Stimulated activated CD4-positive, alpha-beta T cell treated with anti-CD3 and anti-CD28 coated beads, Interleukin-15, amount 100 ng/mL, for 24 hours (primary cell): Measurements from ENCODE around the gene KLHL4.
"Not testable (repeated sequence)": the region's sequence is repeated elsewhere in the genome, so short reads cannot be mapped to it uniquely, and the experiment has no call there.

Source experiments
- DNase-seq: peaks from one replicate; pipeline ENCODE4 v3.0.0-alpha.2; 2020

KLHL4 gene, protein sequence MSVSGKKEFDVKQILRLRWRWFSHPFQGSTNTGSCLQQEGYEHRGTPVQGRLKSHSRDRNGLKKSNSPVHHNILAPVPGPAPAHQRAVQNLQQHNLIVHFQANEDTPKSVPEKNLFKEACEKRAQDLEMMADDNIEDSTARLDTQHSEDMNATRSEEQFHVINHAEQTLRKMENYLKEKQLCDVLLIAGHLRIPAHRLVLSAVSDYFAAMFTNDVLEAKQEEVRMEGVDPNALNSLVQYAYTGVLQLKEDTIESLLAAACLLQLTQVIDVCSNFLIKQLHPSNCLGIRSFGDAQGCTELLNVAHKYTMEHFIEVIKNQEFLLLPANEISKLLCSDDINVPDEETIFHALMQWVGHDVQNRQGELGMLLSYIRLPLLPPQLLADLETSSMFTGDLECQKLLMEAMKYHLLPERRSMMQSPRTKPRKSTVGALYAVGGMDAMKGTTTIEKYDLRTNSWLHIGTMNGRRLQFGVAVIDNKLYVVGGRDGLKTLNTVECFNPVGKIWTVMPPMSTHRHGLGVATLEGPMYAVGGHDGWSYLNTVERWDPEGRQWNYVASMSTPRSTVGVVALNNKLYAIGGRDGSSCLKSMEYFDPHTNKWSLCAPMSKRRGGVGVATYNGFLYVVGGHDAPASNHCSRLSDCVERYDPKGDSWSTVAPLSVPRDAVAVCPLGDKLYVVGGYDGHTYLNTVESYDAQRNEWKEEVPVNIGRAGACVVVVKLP

DNA sequence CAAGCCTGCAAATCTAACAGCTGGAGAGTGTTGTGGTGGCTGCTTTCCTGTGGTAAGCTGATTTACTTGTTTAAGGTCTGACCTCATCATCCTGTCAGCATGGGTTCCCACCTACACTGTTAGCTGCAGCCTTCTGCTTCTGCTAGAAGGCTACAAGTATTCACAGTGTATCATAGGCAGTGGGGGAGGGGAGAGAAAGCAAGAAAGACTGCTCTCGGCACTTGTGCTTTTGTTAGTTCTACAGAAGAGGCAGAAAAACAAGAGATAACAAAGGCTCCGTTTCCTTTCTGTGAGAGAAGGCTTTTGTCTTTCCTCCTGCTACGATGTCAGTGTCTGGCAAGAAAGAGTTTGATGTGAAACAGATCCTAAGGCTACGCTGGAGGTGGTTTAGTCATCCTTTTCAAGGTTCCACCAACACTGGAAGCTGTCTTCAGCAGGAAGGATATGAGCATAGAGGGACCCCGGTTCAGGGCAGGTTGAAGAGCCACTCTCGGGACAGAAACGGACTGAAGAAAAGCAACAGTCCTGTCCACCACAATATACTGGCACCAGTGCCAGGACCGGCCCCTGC, at the start of gene KLHL4:
TSS of gene KLHL4 (plus strand) at position 232 of the 571 bp plus-strand sequence. CDS start at position 324, 92 bp downstream.
- no peak for DNase-seq

DNA sequence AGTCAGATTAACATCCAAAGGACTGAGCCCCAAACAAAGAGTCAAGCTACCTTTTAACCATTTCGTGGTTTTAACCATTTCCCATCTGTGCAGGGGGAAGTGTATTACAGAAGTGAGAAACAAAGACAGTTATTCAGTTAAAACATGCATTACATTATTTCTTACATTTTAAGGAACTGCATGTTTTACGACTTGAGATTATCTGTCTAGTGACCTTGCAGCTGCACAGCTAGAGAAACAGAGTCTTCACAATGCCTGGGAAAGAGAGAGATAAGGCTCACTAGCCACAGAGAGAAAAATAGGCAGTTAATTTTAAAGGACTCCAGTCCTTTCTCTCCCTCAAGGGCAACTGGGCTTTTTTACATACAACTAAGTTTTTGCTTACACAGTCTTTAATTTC, 48.7 kb upstream of the KLHL4 start:
- no peak for DNase-seq

- DNase-seq = no peak
Measured at GRCh38 chrX:87475793-87476192, 41.8 kb upstream of the KLHL4 start.

DNA sequence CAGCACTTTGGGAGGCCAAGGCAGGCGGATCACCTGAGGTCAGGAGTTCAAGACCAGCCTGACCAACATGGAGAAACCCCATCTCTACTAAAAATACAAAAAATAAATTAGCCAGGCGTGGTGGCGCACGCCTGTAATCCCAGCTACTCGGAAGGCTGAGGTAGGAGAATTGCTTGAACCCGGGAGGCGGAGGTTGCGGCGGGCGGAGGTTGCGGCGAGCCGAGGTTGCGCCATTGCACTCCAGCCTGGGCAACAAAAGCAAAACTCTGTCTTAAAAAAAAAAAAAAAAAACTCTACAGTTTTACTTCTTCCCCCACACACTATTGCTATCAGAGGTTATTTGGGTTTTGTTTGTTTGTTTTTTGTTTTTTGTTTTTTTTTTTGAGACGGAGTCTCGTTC, 38.9 kb upstream of the KLHL4 start:
- not testable (repeated sequence) for DNase-seq

DNA sequence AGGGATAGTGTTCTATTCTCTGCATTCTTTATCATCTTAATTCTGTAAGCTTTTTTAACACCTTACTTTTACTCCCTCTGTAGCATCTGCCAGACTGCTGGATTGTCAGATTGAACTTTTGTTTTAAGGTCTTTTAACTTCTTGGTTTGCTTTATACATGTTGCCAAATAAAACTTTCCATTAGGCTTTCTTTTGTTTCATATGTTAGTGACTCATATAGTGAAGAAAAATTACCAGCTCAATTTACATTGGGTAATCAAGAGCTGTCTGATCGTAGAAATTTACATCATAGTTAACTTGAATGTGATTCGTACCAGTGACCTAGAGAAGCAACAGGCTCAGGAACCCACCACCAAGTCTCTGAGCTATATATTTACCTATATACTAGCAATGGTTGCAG, 28.5 kb upstream of the KLHL4 start:
- no peak for DNase-seq

GRCh38 chrX:87515836-87516235, 1.8 kb upstream of the KLHL4 start:
- DNase-seq = no peak

DNA sequence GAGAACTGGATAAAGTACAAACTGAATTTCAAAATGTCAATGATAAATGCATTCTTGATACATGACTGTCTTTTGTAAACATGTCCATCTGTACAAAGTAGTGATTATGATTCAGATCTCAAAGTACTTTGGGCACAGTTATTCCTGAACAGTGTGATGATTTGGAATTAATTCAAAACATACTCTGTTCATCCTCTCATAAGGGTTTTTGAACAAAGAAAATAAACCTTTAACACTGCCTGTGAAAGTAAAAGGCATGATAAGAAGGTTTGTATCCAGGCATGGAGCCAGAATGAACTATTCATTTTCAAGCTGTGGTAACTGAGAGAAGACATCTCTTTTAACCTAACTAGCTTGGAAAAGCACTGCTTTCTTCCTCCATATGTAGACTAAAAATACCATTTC, 883 bp upstream of the KLHL4 start:
- no peak for DNase-seq

GRCh38 chrX:87518504-87518903, 902 bp downstream of the KLHL4 start:
- DNase-seq = no peak

DNA sequence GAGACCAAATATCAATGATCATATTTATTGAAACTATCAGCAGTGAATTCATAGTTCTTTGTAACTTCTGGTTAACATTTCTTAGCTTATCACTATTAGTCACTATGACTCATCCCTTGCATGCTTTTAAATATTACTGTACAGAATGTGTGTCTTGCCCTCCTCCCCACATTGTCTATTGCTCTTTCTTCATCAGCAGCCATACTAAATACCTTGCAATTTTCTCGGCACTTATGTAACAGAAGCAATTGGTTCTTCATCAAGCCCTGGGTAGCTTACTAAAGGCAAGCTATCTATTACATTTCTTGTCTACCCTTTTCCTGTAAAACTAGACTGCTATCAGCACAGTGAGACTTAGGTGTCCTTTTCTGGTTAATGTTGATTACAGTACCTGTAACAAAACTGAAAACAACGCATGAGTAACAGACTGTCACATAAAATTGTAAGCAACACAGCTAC, 8.2 kb downstream of the KLHL4 start:
- no peak for DNase-seq

GRCh38 chrX:87526281-87526680, 8.7 kb downstream of the KLHL4 start:
- DNase-seq = no peak

DNA sequence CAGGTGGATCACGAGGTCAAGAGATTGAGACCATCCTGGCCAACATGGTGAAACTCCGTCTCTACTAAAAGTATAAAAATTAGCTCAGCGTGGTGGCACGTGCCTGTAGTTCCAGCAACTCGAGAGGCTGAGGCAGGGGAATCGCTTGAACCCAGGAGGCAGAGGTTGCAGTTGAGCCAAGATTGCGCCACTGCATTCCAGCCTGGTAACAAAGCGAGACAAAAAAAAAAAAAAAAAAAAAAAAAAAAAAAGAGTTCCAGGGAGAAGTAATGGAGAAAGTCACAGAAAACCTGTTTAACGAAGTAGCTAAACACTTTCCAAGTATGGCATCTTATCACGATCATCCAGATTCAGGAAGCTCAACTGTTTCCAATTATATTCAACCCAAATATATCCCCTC, 10.9 kb downstream of the KLHL4 start:
- no peak for DNase-seq

DNA sequence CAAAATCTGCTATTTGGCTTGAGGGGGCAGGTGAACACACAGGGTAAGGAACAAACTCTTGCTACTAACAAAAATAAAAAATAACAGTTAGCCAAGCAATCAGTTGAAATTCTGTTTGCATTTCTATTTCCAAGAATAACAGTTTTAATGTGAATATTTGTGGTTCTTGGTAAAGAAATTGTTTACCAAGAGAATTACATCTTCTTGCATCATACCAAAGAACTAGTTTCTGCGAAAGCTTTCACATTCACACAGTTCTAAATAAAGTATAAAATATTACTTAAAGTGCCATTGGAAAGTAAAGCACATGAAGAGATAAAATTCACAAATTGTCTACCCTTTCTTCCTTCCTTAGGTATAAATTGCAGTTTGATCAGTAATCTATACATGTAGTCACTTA, 54.4 kb downstream of the KLHL4 start:
- no peak for DNase-seq

- DNase-seq = no peak
Measured at GRCh38 chrX:87572901-87573300, 55.3 kb downstream of the KLHL4 start.

DNA sequence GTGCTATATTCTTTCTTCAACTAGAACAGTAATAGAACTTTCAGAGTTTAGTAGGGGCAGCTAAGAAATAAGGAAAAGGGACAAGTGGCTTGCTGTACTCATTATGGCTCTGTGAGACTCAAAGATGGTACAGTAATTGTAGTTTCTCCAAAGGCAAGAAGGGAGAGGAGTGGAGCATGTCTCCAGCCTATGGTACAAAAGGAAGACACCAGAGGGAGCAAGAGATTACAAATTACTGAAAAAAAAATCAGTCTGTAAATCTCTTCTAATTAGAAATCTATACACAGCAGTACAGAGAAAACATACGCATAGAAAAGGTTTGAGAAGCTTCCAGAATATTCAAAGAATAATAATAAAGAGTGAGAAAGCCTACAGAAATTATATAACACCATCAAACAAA, 61.4 kb downstream of the KLHL4 start:
- no peak for DNase-seq

DNA sequence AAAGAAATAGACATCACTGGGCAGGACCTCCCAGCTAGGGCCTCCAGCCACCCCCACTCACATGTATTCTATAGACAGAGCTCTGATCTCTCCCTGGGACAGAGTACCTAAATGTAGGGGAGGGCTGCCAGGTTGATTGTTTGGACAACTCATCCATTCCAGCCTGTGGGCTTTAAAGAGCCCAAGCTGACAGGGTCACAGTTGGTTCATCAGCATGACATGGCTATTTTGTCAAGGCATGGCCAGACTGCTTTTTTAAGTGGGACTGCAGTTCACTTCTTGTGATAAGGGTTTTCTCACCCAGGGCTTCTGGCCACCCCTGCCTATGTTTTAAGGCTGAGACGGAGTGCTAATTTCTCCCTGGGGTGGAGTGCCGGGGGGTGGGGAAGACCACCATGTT, 63.3 kb downstream of the KLHL4 start:
- no peak for DNase-seq

DNA sequence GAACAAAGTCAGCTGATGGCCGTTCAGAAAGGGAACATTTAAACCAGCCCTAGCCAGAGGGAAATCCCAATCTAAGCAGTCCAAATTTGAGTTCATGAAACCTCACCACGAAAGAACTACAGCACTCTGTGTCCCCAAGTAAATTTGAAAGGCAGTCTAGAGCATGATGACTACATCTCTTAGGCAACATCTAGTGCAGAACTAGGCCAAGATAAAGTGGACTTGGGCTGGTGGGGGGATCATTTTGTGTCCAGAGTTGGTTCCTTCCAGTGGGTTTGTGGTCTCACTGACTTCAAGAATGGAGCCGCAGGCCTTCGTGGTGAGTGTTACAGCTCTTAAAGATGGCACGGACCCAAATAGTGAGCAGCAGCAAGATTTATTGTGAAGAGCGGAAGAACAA, 64.9 kb downstream of the KLHL4 start:
- no peak for DNase-seq

DNA sequence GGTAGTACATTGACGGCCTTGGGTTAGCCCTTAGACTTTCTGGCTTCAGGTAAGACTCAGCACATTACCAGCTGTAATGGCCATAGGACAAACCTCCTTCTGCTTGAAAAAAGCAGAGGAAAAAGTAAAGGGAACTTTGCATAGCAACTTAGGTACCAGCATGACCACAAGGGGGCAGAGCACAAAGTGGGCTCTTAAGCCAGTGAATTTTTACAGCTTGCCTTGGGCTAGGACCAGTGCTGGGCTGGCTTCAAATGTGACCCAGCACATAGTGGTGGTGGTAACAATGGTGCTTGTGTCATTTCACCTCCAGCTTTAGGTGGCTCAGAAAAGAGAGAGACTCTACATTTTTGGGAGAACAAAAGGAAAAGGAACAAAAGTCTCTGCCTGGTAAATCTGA, 66.1 kb downstream of the KLHL4 start:
- DNase-seq = peak; percentile 4

DNA sequence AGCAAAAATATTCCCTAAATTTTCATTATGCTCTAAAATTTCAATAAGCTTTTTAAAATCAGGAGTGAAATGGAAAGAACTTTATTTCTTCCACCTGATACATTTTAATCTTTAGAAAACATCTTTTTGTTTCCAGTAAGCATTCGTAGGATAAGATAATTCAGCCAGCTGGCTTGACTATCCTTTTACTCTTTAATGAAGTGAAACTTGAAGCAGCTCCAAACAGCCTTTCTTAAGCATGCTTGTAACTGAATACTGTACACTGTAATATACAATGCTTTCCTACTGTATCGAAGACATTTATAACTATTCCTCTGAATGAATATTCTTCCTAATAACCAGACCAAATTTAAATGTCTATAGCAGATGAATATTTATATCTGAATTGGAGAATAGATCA, 98.8 kb downstream of the KLHL4 start:
- no peak for DNase-seq

- DNase-seq = no peak
Measured at GRCh38 chrX:87621697-87622096, 104.1 kb downstream of the KLHL4 start.

DNA sequence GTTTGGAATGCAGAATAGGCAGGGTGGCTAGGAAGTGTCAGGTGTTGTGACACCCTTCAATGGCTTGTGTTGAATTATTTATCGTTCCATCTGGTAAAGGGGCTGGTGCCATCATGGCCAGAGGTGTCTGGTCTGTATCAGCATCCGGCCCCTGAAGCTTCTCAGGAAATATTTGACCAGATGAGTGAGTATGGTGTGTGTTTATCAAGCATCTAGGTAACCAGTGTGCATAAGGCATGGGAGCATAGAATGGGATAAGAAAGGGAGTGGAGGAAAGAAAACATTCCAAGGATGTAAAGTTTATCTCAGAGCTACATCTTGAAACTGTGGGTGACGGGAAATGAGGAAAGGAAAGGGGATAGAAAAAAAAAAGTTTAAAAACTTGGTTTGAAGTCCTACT, 109.4 kb downstream of the KLHL4 start:
- no peak for DNase-seq

DNA sequence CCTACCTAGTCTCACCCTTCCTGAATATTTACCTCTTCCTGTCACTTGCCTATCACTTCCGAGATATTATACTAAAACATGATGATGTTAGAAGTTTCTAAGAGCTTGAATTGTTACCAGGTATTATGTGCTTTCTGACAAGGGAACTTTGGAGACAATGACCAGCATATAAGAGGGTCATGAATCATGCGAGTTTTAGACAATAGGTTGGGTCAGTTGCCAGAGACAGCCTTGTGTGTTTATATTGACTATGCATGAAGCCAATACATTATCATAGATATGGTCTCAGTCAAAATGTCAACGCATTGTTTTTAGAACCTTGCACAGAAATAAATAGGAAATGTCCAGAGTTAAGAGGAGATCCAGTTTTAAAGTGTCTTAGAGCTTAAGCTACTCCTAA, 116.8 kb downstream of the KLHL4 start:
- DNase-seq = no peak

DNA sequence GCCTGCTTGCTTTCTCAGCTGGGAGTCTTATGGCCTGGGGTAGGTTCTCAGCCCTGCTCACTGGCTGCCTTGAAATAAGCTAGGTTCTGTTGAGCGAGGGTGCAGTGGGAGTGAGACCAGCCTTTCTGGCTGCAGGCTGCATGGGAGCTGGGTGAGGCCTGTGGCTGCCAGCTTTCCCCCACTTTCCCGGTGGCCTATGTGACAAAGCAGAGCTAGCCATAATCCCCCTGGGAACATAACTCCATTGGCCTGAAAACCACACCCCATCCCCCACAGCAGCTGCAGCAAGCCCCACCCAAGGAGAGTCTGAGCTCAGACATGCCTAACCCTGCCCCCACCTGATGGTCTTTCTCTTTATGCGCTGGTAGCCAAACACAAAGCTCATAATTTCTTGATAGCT, 118.9 kb downstream of the KLHL4 start:
- DNase-seq = no peak

GRCh38 chrX:87641439-87641838, 123.8 kb downstream of the KLHL4 start:
- not testable (repeated sequence) for DNase-seq

GRCh38 chrX:87661761-87662160, 144.2 kb downstream of the KLHL4 start:
- no peak for DNase-seq
